ENCODE results near the gene MTPN. TPM values are rescaled to one million over a fixed set of nuclear protein-coding genes. Genes with fewer than 3 reads are reported as not detected.

MTPN gene
- polyA plus RNA-seq, 3 donors, result 73.6 to 156 (median 142) TPM

DNA sequence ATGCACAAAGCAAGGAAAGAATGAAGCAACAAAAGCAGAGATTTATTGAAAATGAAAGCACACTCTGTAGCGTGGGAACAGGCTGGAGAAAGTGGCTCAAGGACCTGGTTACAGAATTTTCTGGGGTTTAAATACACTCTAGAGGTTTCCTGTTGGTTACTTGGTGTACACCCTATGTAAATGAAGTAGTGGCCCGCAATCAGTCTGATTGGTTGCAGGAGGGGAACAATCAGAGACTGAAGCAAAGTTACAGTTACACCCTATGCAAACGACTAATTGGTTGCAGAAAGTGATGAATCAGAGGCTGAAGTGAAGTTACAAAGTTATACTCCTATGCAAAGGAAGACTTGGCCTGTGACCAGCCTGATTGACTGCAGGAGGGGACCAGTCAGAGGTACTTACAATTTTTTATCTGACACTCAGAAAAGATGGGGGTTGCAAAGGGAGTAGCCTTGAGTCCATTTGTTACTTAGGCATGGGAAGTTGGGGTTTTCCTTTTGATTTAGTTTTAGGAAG, 3.6 kb upstream of the MTPN start:
- Mint-ChIP-seq H3K36me3 (no peaks in the 10 kb centered on the region), H3K4me1 (peaks cover 52% of the 10 kb centered on the region), H3K4me3 (peak overlapping the region; percentile 73 to 92), H3K27ac (peak overlapping the region; percentile 93 to 99 (median 98)), H3K9me3 (peaks cover 0 to 2% (median 0%) of the 10 kb centered on the region in 7 donors), H3K27me3 (ENCODE audit: low read depth in 3 of 3) (peaks cover 0 to 1% (median 0%) of the 10 kb centered on the region in 3 donors)
- H2AFZ ChIP-seq (ENCODE audit: insufficient read depth, low read depth, low read length, poor library complexity, severe bottlenecking), result no peak overlapping the region
- no peaks in the 10 kb centered on the region for H3K9me3 ChIP-seq (replicated peaks in 1 of 2; ENCODE audit: control insufficient read depth in 1 of 2, insufficient read depth in 1 of 2, low read length in 2 of 2)
- H3K4me2 ChIP-seq (replicated peaks; ENCODE audit: extremely low read depth, low read length, poor library complexity, severe bottlenecking), result peak overlapping the region; percentile 73
- peak overlapping the region; percentile 65 to 96 for H3K27ac ChIP-seq (ENCODE audit: low read depth in 1 of 2, low read length in 2 of 2)
- H3K36me3 ChIP-seq (replicated peaks in 1 of 2; ENCODE audit: control insufficient read depth in 1 of 2, insufficient read depth in 2 of 2, low read length in 2 of 2), result no peaks in the 10 kb centered on the region
- DNase-seq, result peak; percentile 89 to 95 (median 94)
- H4K20me1 ChIP-seq (ENCODE audit: insufficient read depth, low read length), result peaks cover 7% of the 10 kb centered on the region
- H3K79me2 ChIP-seq (ENCODE audit: insufficient read depth, low read length), result peaks cover 23% of the 10 kb centered on the region
- H3K27me3 ChIP-seq (ENCODE audit: control insufficient read depth in 2 of 2, insufficient read depth in 2 of 2, low read length in 2 of 2), result no peaks in the 10 kb centered on the region
- WGBS (ENCODE audit: insufficient coverage), result 0% methylated on average over 2 of the region's 3 CpGs
- TF ChIP-seq, protein P1, sequence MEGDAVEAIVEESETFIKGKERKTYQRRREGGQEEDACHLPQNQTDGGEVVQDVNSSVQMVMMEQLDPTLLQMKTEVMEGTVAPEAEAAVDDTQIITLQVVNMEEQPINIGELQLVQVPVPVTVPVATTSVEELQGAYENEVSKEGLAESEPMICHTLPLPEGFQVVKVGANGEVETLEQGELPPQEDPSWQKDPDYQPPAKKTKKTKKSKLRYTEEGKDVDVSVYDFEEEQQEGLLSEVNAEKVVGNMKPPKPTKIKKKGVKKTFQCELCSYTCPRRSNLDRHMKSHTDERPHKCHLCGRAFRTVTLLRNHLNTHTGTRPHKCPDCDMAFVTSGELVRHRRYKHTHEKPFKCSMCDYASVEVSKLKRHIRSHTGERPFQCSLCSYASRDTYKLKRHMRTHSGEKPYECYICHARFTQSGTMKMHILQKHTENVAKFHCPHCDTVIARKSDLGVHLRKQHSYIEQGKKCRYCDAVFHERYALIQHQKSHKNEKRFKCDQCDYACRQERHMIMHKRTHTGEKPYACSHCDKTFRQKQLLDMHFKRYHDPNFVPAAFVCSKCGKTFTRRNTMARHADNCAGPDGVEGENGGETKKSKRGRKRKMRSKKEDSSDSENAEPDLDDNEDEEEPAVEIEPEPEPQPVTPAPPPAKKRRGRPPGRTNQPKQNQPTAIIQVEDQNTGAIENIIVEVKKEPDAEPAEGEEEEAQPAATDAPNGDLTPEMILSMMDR (IDR thresholded peaks at IDR 0.05), result no peak
- peaks cover 44 to 58% of the 10 kb centered on the region in 2 donors for H3K4me1 ChIP-seq (ENCODE audit: control insufficient read depth in 1 of 2, insufficient read depth in 2 of 2, low read length in 2 of 2)
- peak overlapping the region; percentile 70 for H3K9ac ChIP-seq (ENCODE audit: insufficient read depth, low read length, poor library complexity, severe bottlenecking)
- H3K4me3 ChIP-seq (replicated peaks in 1 of 3; ENCODE audit: low read depth in 2 of 3, low read length in 3 of 3), result peak overlapping the region; percentile 30 to 69 (median 57)
- intact Hi-C loops (cut with micrococcal nuclease), result loop anchor here in 1 of 2 donors (5.0 kb wide), 1 partner anchor 318 kb away; the partner anchor contains the start of gene STMP1

DNA sequence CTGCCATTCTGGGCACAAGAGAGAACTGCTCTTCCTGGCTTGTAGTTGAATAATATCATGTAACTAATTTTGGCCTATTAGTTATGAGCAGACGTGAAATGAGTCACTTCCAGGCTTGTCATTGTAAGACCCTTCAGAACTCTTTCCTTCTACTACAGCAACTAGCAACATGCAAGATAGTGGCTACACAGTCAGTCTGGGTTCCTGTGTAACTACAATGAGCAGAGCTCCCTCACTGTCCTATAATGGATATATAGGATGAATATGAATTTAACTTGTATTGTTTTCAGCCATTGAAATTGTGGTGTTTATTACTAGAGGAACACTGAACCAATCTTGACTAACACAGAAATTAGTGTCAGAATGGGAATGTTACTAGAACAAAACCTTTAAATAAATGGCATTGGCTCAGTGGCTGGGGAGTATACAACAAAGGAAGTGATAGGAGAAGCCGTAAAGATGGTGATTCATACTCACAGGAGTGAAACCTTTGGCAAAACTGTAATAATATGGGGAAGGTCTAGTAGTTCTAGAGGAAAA, 2.9 kb upstream of the MTPN start:
- H3K4me1 ChIP-seq (ENCODE audit: control insufficient read depth in 1 of 2, insufficient read depth in 2 of 2, low read length in 2 of 2), result peaks cover 50 to 65% of the 10 kb centered on the region in 2 donors
- intact Hi-C loops (cut with micrococcal nuclease), result loop anchor here in 1 of 2 donors (5.0 kb wide), 1 partner anchor 318 kb away; the partner anchor contains the start of gene STMP1
- H3K36me3 ChIP-seq (replicated peaks in 1 of 2; ENCODE audit: control insufficient read depth in 1 of 2, insufficient read depth in 2 of 2, low read length in 2 of 2), result no peaks in the 10 kb centered on the region
- no peak overlapping the region for H2AFZ ChIP-seq (ENCODE audit: insufficient read depth, low read depth, low read length, poor library complexity, severe bottlenecking)
- no peaks in the 10 kb centered on the region for H3K9me3 ChIP-seq (replicated peaks in 1 of 2; ENCODE audit: control insufficient read depth in 1 of 2, insufficient read depth in 1 of 2, low read length in 2 of 2)
- TF ChIP-seq, protein P1 (IDR thresholded peaks at IDR 0.05), result no peak
- peaks cover 0 to 2% (median 0%) of the 10 kb centered on the region in 7 donors for H3K9me3 Mint-ChIP-seq
- no CpG with 5 or more reads among the region's 2 CpGs for WGBS (ENCODE audit: insufficient coverage)
- peak overlapping the region; percentile 73 for H3K4me2 ChIP-seq (replicated peaks; ENCODE audit: extremely low read depth, low read length, poor library complexity, severe bottlenecking)
- H3K27me3 Mint-ChIP-seq (ENCODE audit: low read depth in 3 of 3), result peaks cover 0 to 1% (median 0%) of the 10 kb centered on the region in 3 donors
- DNase-seq, result peak; percentile 58 to 84 (median 80)
- no peaks in the 10 kb centered on the region for H3K36me3 Mint-ChIP-seq
- H3K4me3 ChIP-seq (replicated peaks in 1 of 3; ENCODE audit: low read depth in 2 of 3, low read length in 3 of 3), result peak overlapping the region; percentile 30 to 69 (median 57)
- H3K4me3 Mint-ChIP-seq, result peak overlapping the region; percentile 73 to 92
- H4K20me1 ChIP-seq (ENCODE audit: insufficient read depth, low read length), result peaks cover 13% of the 10 kb centered on the region
- H3K27me3 ChIP-seq (ENCODE audit: control insufficient read depth in 2 of 2, insufficient read depth in 2 of 2, low read length in 2 of 2), result no peaks in the 10 kb centered on the region
- H3K4me1 Mint-ChIP-seq, result peaks cover 58% of the 10 kb centered on the region
- peak overlapping the region; percentile 65 to 96 for H3K27ac ChIP-seq (ENCODE audit: low read depth in 1 of 2, low read length in 2 of 2)
- H3K27ac Mint-ChIP-seq, result peak overlapping the region; percentile 93 to 99 (median 98)
- peaks cover 29% of the 10 kb centered on the region for H3K79me2 ChIP-seq (ENCODE audit: insufficient read depth, low read length)
- peak overlapping the region; percentile 70 for H3K9ac ChIP-seq (ENCODE audit: insufficient read depth, low read length, poor library complexity, severe bottlenecking)

Measured in CD14-positive monocyte (primary cell).